K562 (cell line): ENCODE data around the gene DGAT2L6. TPM values are rescaled to one million over a fixed set of nuclear protein-coding genes. Genes with fewer than 3 reads are reported as not detected.

Experiments used
- CAMTA2 ChIP-seq: fragments of 250-450 bp; sonication (Bioruptor Pico); conservative IDR thresholded peaks from 2 replicates; pipeline ENCODE4 v1.5.1; 2022
- CBFA2T3 ChIP-seq: fragments of 450-650 bp; IDR thresholded peaks from 2 replicates; pipeline ENCODE4 v1.6.1; 2017
- CHCHD3 ChIP-seq: fragments of 250-450 bp; sonication (Bioruptor Pico); IDR thresholded peaks from 2 replicates; pipeline ENCODE4 v2.1.2; 2022; ENCODE audit warnings: mild to moderate bottlenecking
- CHD7 ChIP-seq: fragments of 200-600 bp; sonication (generic); IDR thresholded peaks from one replicate; pipeline ENCODE4 v1.6.1; 2012; ENCODE audit warnings: mild to moderate bottlenecking, low read depth, low read length, inconsistent platforms
- POLR2AphosphoS5 ChIP-seq: IDR thresholded peaks from 2 replicates; pipeline ENCODE4 v1.6.1; 2011; ENCODE audit warnings: mild to moderate bottlenecking, low read depth, low read length, moderate library complexity; ENCODE audit not compliant: control insufficient read depth, insufficient read depth
- SMARCA4 ChIP-seq: fragments of 450-650 bp; IDR thresholded peaks from 2 replicates; pipeline ENCODE4 v1.6.1; 2016
- ZNF253 ChIP-seq: fragments of 250-450 bp; sonication (Bioruptor Pico); conservative IDR thresholded peaks from 2 replicates; pipeline ENCODE4 v1.6.1; 2021; ENCODE audit warnings: mild to moderate bottlenecking
- ZNF347 ChIP-seq: fragments of 450-650 bp; formaldehyde crosslinking; IDR thresholded peaks from 2 replicates; pipeline ENCODE4 v1.4.0; 2020; ENCODE audit warnings: low read depth, mild to moderate bottlenecking, moderate library complexity
- ZNF445 ChIP-seq: fragments of 250-450 bp; sonication (Bioruptor Pico); IDR thresholded peaks from 2 replicates; pipeline ENCODE4 v1.4.0; 2020; ENCODE audit warnings: low read depth, mild to moderate bottlenecking, moderate library complexity
- ZNF830 ChIP-seq: fragments of 250-450 bp; sonication (Bioruptor Pico); IDR thresholded peaks from 2 replicates; pipeline ENCODE4 v1.5.0; 2021; ENCODE audit warnings: mild to moderate bottlenecking
- ZSCAN29 ChIP-seq: fragments of 450-650 bp; IDR thresholded peaks from 2 replicates; pipeline ENCODE4 v1.6.1; 2017
- polyA plus RNA-seq, 8 experiments: library from polyadenylated mRNA; depleted of rRNA in 4 of 8; stranded (reverse) in 5 of 8; unstranded in 3 of 8; fragments of >200 nt; fragmentation: Nextera tagmentation in 2 of 8; fragmentation: Illumina TruSeq in 1 of 8; extraction: Ambion mirVana in 2 of 8; extraction: Trizol in 1 of 8; gene quantifications; 2 replicates each; pipeline versions ENCODE4 v1.2.1 to v1.2.3, GENCODE V29; 2011 to 2014; ENCODE audit warnings: inconsistent platforms in 1 of 8, missing spikeins in 1 of 8
- total RNA-seq, 7 experiments: library from RNA; depleted of rRNA in 6 of 7; stranded (reverse); fragments of >200 nt in 6 of 7; fragmentation: Illumina TruSeq in 2 of 7; extraction: Trizol in 2 of 7; gene quantifications; 2 replicates each; pipeline versions ENCODE4 v1.2.1 to v1.2.3, GENCODE V29; 2011 to 2021; ENCODE audit warnings: low replicate concordance in 1 of 7
- TF ChIP-seq, protein P1 (sequence below): sonication (generic); formaldehyde crosslinking; IDR thresholded peaks from 2 replicates; pipeline ENCODE4 v1.8.0; 2023; ENCODE audit warnings: missing genetic modification reagents, mild to moderate bottlenecking, borderline replicate concordance

The DGAT2L6 gene
- total and polyA plus RNA-seq, 9 of the 15 experiments (the other 6 are each of a cell fraction or from before 2014, with no cell fraction given): not detected

DNA sequence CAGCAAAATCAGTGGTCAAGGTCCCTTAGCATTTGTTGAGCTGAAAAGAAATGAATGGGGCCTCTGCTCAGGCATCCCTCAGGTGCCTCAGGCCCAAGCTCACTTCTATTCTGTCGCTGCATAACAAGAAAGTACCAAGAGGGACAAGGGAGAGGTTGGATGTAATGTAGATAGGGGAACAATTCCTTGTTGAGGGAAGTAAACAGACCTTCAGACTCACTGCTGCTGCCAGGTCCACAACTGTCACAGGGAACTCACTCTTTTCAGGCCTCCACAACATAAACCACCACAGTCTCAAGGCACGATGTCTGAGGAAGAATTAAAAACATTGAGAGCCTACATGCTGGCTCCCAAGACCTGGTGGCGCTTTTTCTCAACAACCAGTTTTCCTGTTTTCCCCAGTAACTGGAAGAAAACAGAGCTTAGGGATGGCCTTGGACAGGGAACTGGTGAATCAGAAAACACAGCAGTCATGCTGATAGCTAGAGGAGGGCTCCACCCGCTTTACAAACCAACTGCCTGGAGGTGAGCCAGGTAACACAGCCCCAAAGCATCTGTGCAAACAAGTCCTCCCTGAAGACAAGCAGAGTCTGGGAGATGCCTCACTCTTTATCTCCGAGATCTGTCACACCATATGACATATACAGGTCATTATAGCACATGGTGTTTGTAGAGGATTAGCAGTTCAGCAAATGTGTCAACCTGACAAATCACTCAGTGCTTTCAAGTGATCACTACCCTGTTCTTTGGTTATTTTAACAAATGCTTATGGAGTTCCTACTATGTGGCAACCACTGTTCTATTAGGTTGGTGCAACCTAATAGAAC is 42.9 kb downstream of the DGAT2L6 start (continued):
- TF ChIP-seq CHD7 (no peak), CBFA2T3 (peak; percentile 87), CHCHD3 (no peak), ZNF253 (no peak), ZNF347 (CRISPR knock-in tag) (no peak), SMARCA4 (no peak), ZSCAN29 (no peak), CAMTA2 (CRISPR knock-in tag) (no peak), ZNF830 (CRISPR knock-in tag) (no peak), ZNF445 (CRISPR knock-in tag) (no peak), POLR2AphosphoS5 (peak; percentile 42; the same call in 1 of the 2 replicates)
- TF ChIP-seq, protein P1, sequence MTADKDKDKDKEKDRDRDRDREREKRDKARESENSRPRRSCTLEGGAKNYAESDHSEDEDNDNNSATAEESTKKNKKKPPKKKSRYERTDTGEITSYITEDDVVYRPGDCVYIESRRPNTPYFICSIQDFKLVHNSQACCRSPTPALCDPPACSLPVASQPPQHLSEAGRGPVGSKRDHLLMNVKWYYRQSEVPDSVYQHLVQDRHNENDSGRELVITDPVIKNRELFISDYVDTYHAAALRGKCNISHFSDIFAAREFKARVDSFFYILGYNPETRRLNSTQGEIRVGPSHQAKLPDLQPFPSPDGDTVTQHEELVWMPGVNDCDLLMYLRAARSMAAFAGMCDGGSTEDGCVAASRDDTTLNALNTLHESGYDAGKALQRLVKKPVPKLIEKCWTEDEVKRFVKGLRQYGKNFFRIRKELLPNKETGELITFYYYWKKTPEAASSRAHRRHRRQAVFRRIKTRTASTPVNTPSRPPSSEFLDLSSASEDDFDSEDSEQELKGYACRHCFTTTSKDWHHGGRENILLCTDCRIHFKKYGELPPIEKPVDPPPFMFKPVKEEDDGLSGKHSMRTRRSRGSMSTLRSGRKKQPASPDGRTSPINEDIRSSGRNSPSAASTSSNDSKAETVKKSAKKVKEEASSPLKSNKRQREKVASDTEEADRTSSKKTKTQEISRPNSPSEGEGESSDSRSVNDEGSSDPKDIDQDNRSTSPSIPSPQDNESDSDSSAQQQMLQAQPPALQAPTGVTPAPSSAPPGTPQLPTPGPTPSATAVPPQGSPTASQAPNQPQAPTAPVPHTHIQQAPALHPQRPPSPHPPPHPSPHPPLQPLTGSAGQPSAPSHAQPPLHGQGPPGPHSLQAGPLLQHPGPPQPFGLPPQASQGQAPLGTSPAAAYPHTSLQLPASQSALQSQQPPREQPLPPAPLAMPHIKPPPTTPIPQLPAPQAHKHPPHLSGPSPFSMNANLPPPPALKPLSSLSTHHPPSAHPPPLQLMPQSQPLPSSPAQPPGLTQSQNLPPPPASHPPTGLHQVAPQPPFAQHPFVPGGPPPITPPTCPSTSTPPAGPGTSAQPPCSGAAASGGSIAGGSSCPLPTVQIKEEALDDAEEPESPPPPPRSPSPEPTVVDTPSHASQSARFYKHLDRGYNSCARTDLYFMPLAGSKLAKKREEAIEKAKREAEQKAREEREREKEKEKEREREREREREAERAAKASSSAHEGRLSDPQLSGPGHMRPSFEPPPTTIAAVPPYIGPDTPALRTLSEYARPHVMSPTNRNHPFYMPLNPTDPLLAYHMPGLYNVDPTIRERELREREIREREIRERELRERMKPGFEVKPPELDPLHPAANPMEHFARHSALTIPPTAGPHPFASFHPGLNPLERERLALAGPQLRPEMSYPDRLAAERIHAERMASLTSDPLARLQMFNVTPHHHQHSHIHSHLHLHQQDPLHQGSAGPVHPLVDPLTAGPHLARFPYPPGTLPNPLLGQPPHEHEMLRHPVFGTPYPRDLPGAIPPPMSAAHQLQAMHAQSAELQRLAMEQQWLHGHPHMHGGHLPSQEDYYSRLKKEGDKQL (CRISPR knock-in tag): no peak
